Peyer's patch (tissue), 4 donors: ENCODE data around the gene DGKE.

ENCODE experiments used
- CTCF ChIP-seq, 6 experiments: fragments of 450-650 bp in 4 of 6; fragments of 200-600 bp in 2 of 6; sonication (generic) in 1 of 6; IDR thresholded peaks; one replicate each; pipeline ENCODE4 v1.5.1; 2017 to 2019; ENCODE audit warnings: antibody characterized with exemption in 6 of 6, mild to moderate bottlenecking in 3 of 6, moderate library complexity in 1 of 6
- POLR2A ChIP-seq, 2 donors: fragments of 450-650 bp; IDR thresholded peaks; one replicate each; pipeline ENCODE4 v1.5.1; 2017; ENCODE audit warnings: antibody characterized with exemption in 2 of 2, mild to moderate bottlenecking in 2 of 2, moderate library complexity in 2 of 2

- TF ChIP-seq CTCF (IDR thresholded peaks at IDR 0.05), result no peak
- TF ChIP-seq POLR2A (IDR thresholded peaks at IDR 0.05), result no peak
Measured at GRCh38 chr17:56842577-56842976, 8.6 kb downstream of the DGKE start.
